GM21381 (cell line): Measurements from ENCODE around the gene UBR3.

Experiments used
- ATAC-seq: cut with Tn5 transposase; IDR thresholded peaks from one replicate; pipeline ENCODE4 v1.9.1; 2021; ENCODE audit warnings: mild to moderate bottlenecking, moderate library complexity; ENCODE audit not compliant: unreplicated experiment

The UBR3 gene

GRCh38 chr2:170039401-170040172 is 212.3 kb downstream of the UBR3 start:
- no peak for ATAC-seq

GRCh38 chr2:170044751-170045478 is 217.7 kb downstream of the UBR3 start:
- ATAC-seq, result no peak

GRCh38 chr2:170047331-170048065 is 220.2 kb downstream of the UBR3 start:
- no peak for ATAC-seq

GRCh38 chr2:170052151-170052550 is 224.9 kb downstream of the UBR3 start:
- no peak for ATAC-seq

- no peak for ATAC-seq
Measured at GRCh38 chr2:170054997-170055396, 227.7 kb downstream of the UBR3 start.

GRCh38 chr2:170056900-170057299 is 229.6 kb downstream of the UBR3 start:
- no peak for ATAC-seq

GRCh38 chr2:170063456-170064235 is 236.4 kb downstream of the UBR3 start:
- no peak for ATAC-seq

GRCh38 chr2:170070778-170071177 is 243.5 kb downstream of the UBR3 start:
- no peak for ATAC-seq

GRCh38 chr2:170073288-170073687 is 246.0 kb downstream of the UBR3 start:
- ATAC-seq, result no peak

- ATAC-seq, result no peak
Measured at GRCh38 chr2:170076189-170076588, 248.9 kb downstream of the UBR3 start.

GRCh38 chr2:170077830-170078569 is 250.7 kb downstream of the UBR3 start:
- ATAC-seq, result no peak

- ATAC-seq, result no peak
Measured at GRCh38 chr2:170084820-170085491, 257.7 kb downstream of the UBR3 start.

- no peak for ATAC-seq
Measured at GRCh38 chr2:170086117-170086688, 258.9 kb downstream of the UBR3 start.

GRCh38 chr2:170086751-170087412 is 259.6 kb downstream of the UBR3 start:
- no peak for ATAC-seq

- no peak for ATAC-seq
Measured at GRCh38 chr2:170087413-170087793, 260.1 kb downstream of the UBR3 start.

- ATAC-seq, result no peak
Measured at GRCh38 chr2:170088776-170089175, 261.5 kb downstream of the UBR3 start.

GRCh38 chr2:170090229-170090628 is 263.0 kb downstream of the UBR3 start:
- ATAC-seq, result no peak

GRCh38 chr2:170091436-170091835 is 264.2 kb downstream of the UBR3 start:
- ATAC-seq, result no peak
